Activated T-helper 17 cell treated with anti-CD3 and anti-CD28 coated beads, Interleukin-2, amount 50 U/mL, for 72 hours (primary cell): ENCODE results near the gene OSBPL8. TPM values are rescaled to one million over a fixed set of nuclear protein-coding genes. Genes with fewer than 3 reads are reported as not detected.
"Not testable (repeated sequence)": the region's sequence is repeated elsewhere in the genome, so short reads cannot be mapped to it uniquely, and the experiment has no call there.

Experiments
- ATAC-seq: fragments of 150-1000 bp; cut with Tn5 transposase; replicated peaks from 2 replicates; pipeline ENCODE4 v1.10.0; 2021; ENCODE audit warnings: mild to moderate bottlenecking, moderate library complexity
- H3K27ac Mint-ChIP-seq: one replicate; pipeline ENCODE4 v1.8.0; 2022; ENCODE audit warnings: mixed read lengths
- H3K27me3 Mint-ChIP-seq: one replicate; pipeline ENCODE4 v1.8.0; 2022; ENCODE audit warnings: mixed read lengths
- H3K36me3 Mint-ChIP-seq: one replicate; pipeline ENCODE4 v1.8.0; 2022; ENCODE audit warnings: low read depth, mild to moderate bottlenecking, mixed read lengths
- H3K4me1 Mint-ChIP-seq: one replicate; pipeline ENCODE4 v1.8.0; 2022; ENCODE audit warnings: mixed read lengths
- H3K4me3 Mint-ChIP-seq: one replicate; pipeline ENCODE4 v1.8.0; 2022; ENCODE audit warnings: mild to moderate bottlenecking, mixed read lengths
- H3K9me3 Mint-ChIP-seq: one replicate; pipeline ENCODE4 v1.8.0; 2022; ENCODE audit warnings: mixed read lengths
- total RNA-seq, 2 donors: library from RNA; stranded (reverse); gene quantifications; one replicate each; pipeline ENCODE4 v1.2.3, GENCODE V29; 2022

Gene OSBPL8
- total RNA-seq, 2 donors from 2014 or later = 40.5 to 68.2 TPM

- H3K4me3 Mint-ChIP-seq = no peak overlapping the region
- H3K36me3 Mint-ChIP-seq = peaks cover 47% of the 10 kb centered on the region
- no peak for ATAC-seq
- H3K9me3 Mint-ChIP-seq = peaks cover 11% of the 10 kb centered on the region
- H3K27me3 Mint-ChIP-seq = no peaks in the 10 kb centered on the region
- no peak overlapping the region for H3K27ac Mint-ChIP-seq
- peaks cover 11% of the 10 kb centered on the region for H3K4me1 Mint-ChIP-seq
Observed at GRCh38 chr12:76489737-76490136, 69.8 kb downstream of the OSBPL8 start.

GRCh38 chr12:76486011-76486410 is 73.6 kb downstream of the OSBPL8 start:
- Mint-ChIP-seq H3K27ac (no peak overlapping the region), H3K4me1 (peaks cover 12% of the 10 kb centered on the region), H3K36me3 (peaks cover 45% of the 10 kb centered on the region), H3K4me3 (no peak overlapping the region), H3K9me3 (no peaks in the 10 kb centered on the region), H3K27me3 (no peaks in the 10 kb centered on the region)
- ATAC-seq = no peak

- Mint-ChIP-seq H3K4me1 (peaks cover 10% of the 10 kb centered on the region), H3K4me3 (no peak overlapping the region), H3K36me3 (peaks cover 18% of the 10 kb centered on the region)
Observed at GRCh38 chr12:76480796-76481195, 78.8 kb downstream of the OSBPL8 start.

GRCh38 chr12:76478045-76478444 is 81.5 kb downstream of the OSBPL8 start:
- Mint-ChIP-seq H3K4me1 (peaks cover 10% of the 10 kb centered on the region), H3K27me3 (no peaks in the 10 kb centered on the region), H3K27ac (no peak overlapping the region), H3K4me3 (no peak overlapping the region), H3K9me3 (no peaks in the 10 kb centered on the region), H3K36me3 (peaks cover 11% of the 10 kb centered on the region)
- ATAC-seq = no peak

More at GRCh38 chr12:76480796-76481195, 78.8 kb downstream of the OSBPL8 start:
- no peak for ATAC-seq
- Mint-ChIP-seq H3K27me3 (no peaks in the 10 kb centered on the region), H3K9me3 (no peaks in the 10 kb centered on the region), H3K27ac (peak overlapping the region; percentile 11)

- not testable (repeated sequence) for H3K4me3 Mint-ChIP-seq, H3K27me3 Mint-ChIP-seq, ATAC-seq, H3K4me1 Mint-ChIP-seq, H3K36me3 Mint-ChIP-seq, H3K9me3 Mint-ChIP-seq, H3K27ac Mint-ChIP-seq
Observed at GRCh38 chr12:76472862-76473261, 86.7 kb downstream of the OSBPL8 start.

- no peak for ATAC-seq
- Mint-ChIP-seq H3K9me3 (no peaks in the 10 kb centered on the region), H3K4me3 (no peak overlapping the region), H3K4me1 (peaks cover 10% of the 10 kb centered on the region), H3K36me3 (peaks cover 6% of the 10 kb centered on the region), H3K27ac (no peak overlapping the region), H3K27me3 (no peaks in the 10 kb centered on the region)
Observed at GRCh38 chr12:76471579-76471978, 88.0 kb downstream of the OSBPL8 start.

- Mint-ChIP-seq H3K4me3 (no peak overlapping the region), H3K27ac (no peak overlapping the region), H3K9me3 (no peaks in the 10 kb centered on the region), H3K4me1 (peaks cover 10% of the 10 kb centered on the region), H3K27me3 (no peaks in the 10 kb centered on the region), H3K36me3 (peaks cover 6% of the 10 kb centered on the region)
- peak; percentile 84 for ATAC-seq
Observed at GRCh38 chr12:76470028-76470939, 89.3 kb downstream of the OSBPL8 start.

- Mint-ChIP-seq H3K36me3 (peaks cover 6% of the 10 kb centered on the region), H3K4me3 (no peak overlapping the region), H3K4me1 (peaks cover 26% of the 10 kb centered on the region), H3K9me3 (no peaks in the 10 kb centered on the region), H3K27ac (no peak overlapping the region), H3K27me3 (no peaks in the 10 kb centered on the region)
- no peak for ATAC-seq
Observed at GRCh38 chr12:76464631-76465166, 94.9 kb downstream of the OSBPL8 start.

GRCh38 chr12:76462668-76463224 is 96.8 kb downstream of the OSBPL8 start:
- ATAC-seq = peak; percentile 75
- H3K36me3 Mint-ChIP-seq = peaks cover 6% of the 10 kb centered on the region
- peak overlapping the region; percentile 3 for H3K27ac Mint-ChIP-seq
- H3K4me1 Mint-ChIP-seq = peaks cover 28% of the 10 kb centered on the region
- H3K27me3 Mint-ChIP-seq = no peaks in the 10 kb centered on the region
- no peaks in the 10 kb centered on the region for H3K9me3 Mint-ChIP-seq
- H3K4me3 Mint-ChIP-seq = no peak overlapping the region

- H3K27ac Mint-ChIP-seq = no peak overlapping the region
- no peak overlapping the region for H3K4me3 Mint-ChIP-seq
- H3K4me1 Mint-ChIP-seq = peaks cover 19% of the 10 kb centered on the region
- ATAC-seq = no peak
- no peaks in the 10 kb centered on the region for H3K36me3 Mint-ChIP-seq
- H3K27me3 Mint-ChIP-seq = no peaks in the 10 kb centered on the region
- H3K9me3 Mint-ChIP-seq = no peaks in the 10 kb centered on the region
Observed at GRCh38 chr12:76460807-76461206, 98.8 kb downstream of the OSBPL8 start.

- H3K27ac Mint-ChIP-seq = no peak overlapping the region
Observed at GRCh38 chr12:76457818-76458217, 101.8 kb downstream of the OSBPL8 start.

GRCh38 chr12:76457010-76457409 is 102.6 kb downstream of the OSBPL8 start:
- Mint-ChIP-seq H3K9me3 (no peaks in the 10 kb centered on the region), H3K4me1 (peaks cover 13% of the 10 kb centered on the region), H3K27me3 (no peaks in the 10 kb centered on the region), H3K4me3 (no peak overlapping the region), H3K36me3 (peaks cover 10% of the 10 kb centered on the region), H3K27ac (no peak overlapping the region)
- no peak for ATAC-seq

More at GRCh38 chr12:76457818-76458217, 101.8 kb downstream of the OSBPL8 start:
- Mint-ChIP-seq H3K4me1 (peaks cover 15% of the 10 kb centered on the region), H3K9me3 (no peaks in the 10 kb centered on the region), H3K4me3 (no peak overlapping the region), H3K36me3 (peaks cover 2% of the 10 kb centered on the region), H3K27me3 (no peaks in the 10 kb centered on the region)
- ATAC-seq = no peak

GRCh38 chr12:76455582-76456345 is 103.8 kb downstream of the OSBPL8 start:
- Mint-ChIP-seq H3K4me1 (peaks cover 11% of the 10 kb centered on the region), H3K27ac (no peak overlapping the region)

GRCh38 chr12:76451528-76451927 is 108.0 kb downstream of the OSBPL8 start:
- Mint-ChIP-seq H3K4me1 (peaks cover 9% of the 10 kb centered on the region), H3K9me3 (no peaks in the 10 kb centered on the region), H3K36me3 (peaks cover 45% of the 10 kb centered on the region), H3K27me3 (no peaks in the 10 kb centered on the region), H3K4me3 (no peak overlapping the region), H3K27ac (no peak overlapping the region)
- no peak for ATAC-seq

More at GRCh38 chr12:76455582-76456345, 103.8 kb downstream of the OSBPL8 start:
- Mint-ChIP-seq H3K4me3 (no peak overlapping the region), H3K9me3 (no peaks in the 10 kb centered on the region), H3K27me3 (no peaks in the 10 kb centered on the region), H3K36me3 (peaks cover 19% of the 10 kb centered on the region)
- ATAC-seq = peak; percentile 99
